HepG2 (cell line): Measurements from ENCODE around the gene MAN2B2. TPM values are rescaled to one million over a fixed set of nuclear protein-coding genes. Genes with fewer than 3 reads are reported as not detected.

Experiments used
- BHLHE40 ChIP-seq: IDR thresholded peaks from 2 replicates; pipeline ENCODE4 v1.6.1; 2011; ENCODE audit warnings: low read length, improper control_type of control experiment
- GTF3A ChIP-seq: sonication (generic); formaldehyde crosslinking; conservative IDR thresholded peaks from 2 replicates; pipeline ENCODE4 v1.4.0; 2020; ENCODE audit warnings: mild to moderate bottlenecking, missing genetic modification reagents
- MAF1 ChIP-seq: sonication (generic); formaldehyde crosslinking; IDR thresholded peaks from 2 replicates; pipeline ENCODE4 v1.5.0; 2020; ENCODE audit warnings: missing genetic modification reagents, borderline replicate concordance
- NFYB ChIP-seq: sonication (generic); formaldehyde crosslinking; IDR thresholded peaks from 2 replicates; pipeline ENCODE4 v1.4.0; 2020; ENCODE audit warnings: missing genetic modification reagents
- PRPF4 ChIP-seq: fragments of 200-400 bp; formaldehyde crosslinking; IDR thresholded peaks from 2 replicates; pipeline ENCODE4 v1.6.1; 2016; ENCODE audit warnings: low read length, low read depth; ENCODE audit not compliant: poor library complexity, severe bottlenecking
- RARA ChIP-seq: IDR thresholded peaks from 2 replicates; pipeline ENCODE4 v1.6.1; 2016; ENCODE audit warnings: missing genetic modification reagents, missing compliant biosample characterization
- STAT5B ChIP-seq: sonication (generic); formaldehyde crosslinking; IDR thresholded peaks from 2 replicates; pipeline ENCODE4 v1.4.0; 2020; ENCODE audit warnings: missing genetic modification reagents
- TEAD2 ChIP-seq: sonication (generic); formaldehyde crosslinking; IDR thresholded peaks from 2 replicates; pipeline ENCODE4 v1.9.0; 2021; ENCODE audit warnings: missing genetic modification reagents
- XBP1 ChIP-seq: sonication (generic); formaldehyde crosslinking; IDR thresholded peaks from 2 replicates; pipeline ENCODE4 v1.5.0; 2020; ENCODE audit warnings: missing genetic modification reagents
- ZMYM2 ChIP-seq: sonication (generic); formaldehyde crosslinking; IDR thresholded peaks from 2 replicates; pipeline ENCODE4 v1.8.0; 2022; ENCODE audit warnings: mild to moderate bottlenecking, missing genetic modification reagents
- ZNF230 ChIP-seq: sonication (generic); formaldehyde crosslinking; IDR thresholded peaks from 2 replicates; pipeline ENCODE4 v1.4.0; 2020; ENCODE audit warnings: mild to moderate bottlenecking, missing genetic modification reagents
- ZNF3 ChIP-seq: IDR thresholded peaks from 2 replicates; pipeline ENCODE4 v1.7.0; 2017; ENCODE audit warnings: inconsistent platforms
- ZNF484 ChIP-seq: sonication (generic); formaldehyde crosslinking; IDR thresholded peaks from 2 replicates; pipeline ENCODE4 v1.5.1; 2020; ENCODE audit warnings: mild to moderate bottlenecking, low read depth, missing genetic modification reagents, borderline replicate concordance
- ZNF564 ChIP-seq: sonication (generic); formaldehyde crosslinking; IDR thresholded peaks from 2 replicates; pipeline ENCODE4 v1.8.1; 2023; ENCODE audit warnings: mild to moderate bottlenecking, missing genetic modification reagents
- ZNF749 ChIP-seq: sonication (generic); formaldehyde crosslinking; IDR thresholded peaks from 2 replicates; pipeline ENCODE4 v1.8.0; 2022; ENCODE audit warnings: mild to moderate bottlenecking, missing genetic modification reagents, moderate library complexity, borderline replicate concordance
- polyA plus RNA-seq, 8 experiments: library from polyadenylated mRNA; depleted of rRNA in 3 of 8; stranded (reverse) in 7 of 8; unstranded in 1 of 8; fragments of >200 nt; fragmentation: Illumina TruSeq in 4 of 8; extraction: Trizol in 4 of 8; gene quantifications; 2 replicates each; pipeline versions ENCODE4 v1.2.1 to v1.2.3, GENCODE V29; 2011 to 2016; ENCODE audit warnings: low read depth in 4 of 8, missing spikeins in 1 of 8, mixed read lengths in 1 of 8; ENCODE audit not compliant: insufficient read depth in 1 of 8
- total RNA-seq, 5 experiments: library from RNA; depleted of rRNA; stranded (reverse); fragments of >200 nt; fragmentation: Illumina TruSeq; extraction: Trizol; gene quantifications; 2 replicates each; pipeline ENCODE4 v1.2.3, GENCODE V29; 2016; ENCODE audit warnings: low read depth in 1 of 5
- TF ChIP-seq, protein P1 (sequence below), 2 experiments: sonication (generic) in 1 of 2; formaldehyde crosslinking in 1 of 2; IDR thresholded peaks; 2 replicates each; pipeline versions ENCODE4 v1.4.0 to v1.6.1; 2016 to 2020; ENCODE audit warnings: borderline replicate concordance in 1 of 2, low read depth in 1 of 2, mild to moderate bottlenecking in 1 of 2, missing genetic modification reagents in 1 of 2
- TF ChIP-seq, protein P2 (sequence below): sonication (generic); formaldehyde crosslinking; IDR thresholded peaks from 2 replicates; pipeline ENCODE4 v1.5.0; 2020; ENCODE audit warnings: missing genetic modification reagents
- TF ChIP-seq, protein P3 (sequence below): sonication (generic); formaldehyde crosslinking; IDR thresholded peaks from 2 replicates; pipeline ENCODE4 v1.4.0; 2020; ENCODE audit warnings: mild to moderate bottlenecking, missing genetic modification reagents
- TF ChIP-seq, protein P4 (sequence below): sonication (generic); formaldehyde crosslinking; IDR thresholded peaks from 2 replicates; pipeline ENCODE4 v1.5.1; 2020; ENCODE audit warnings: missing genetic modification reagents, mild to moderate bottlenecking, borderline replicate concordance

The MAN2B2 gene
- total and polyA plus RNA-seq, 2 of the 13 experiments (the other 11 are each of a cell fraction or from before 2014, with no cell fraction given): 4.8 to 5.4 TPM

DNA sequence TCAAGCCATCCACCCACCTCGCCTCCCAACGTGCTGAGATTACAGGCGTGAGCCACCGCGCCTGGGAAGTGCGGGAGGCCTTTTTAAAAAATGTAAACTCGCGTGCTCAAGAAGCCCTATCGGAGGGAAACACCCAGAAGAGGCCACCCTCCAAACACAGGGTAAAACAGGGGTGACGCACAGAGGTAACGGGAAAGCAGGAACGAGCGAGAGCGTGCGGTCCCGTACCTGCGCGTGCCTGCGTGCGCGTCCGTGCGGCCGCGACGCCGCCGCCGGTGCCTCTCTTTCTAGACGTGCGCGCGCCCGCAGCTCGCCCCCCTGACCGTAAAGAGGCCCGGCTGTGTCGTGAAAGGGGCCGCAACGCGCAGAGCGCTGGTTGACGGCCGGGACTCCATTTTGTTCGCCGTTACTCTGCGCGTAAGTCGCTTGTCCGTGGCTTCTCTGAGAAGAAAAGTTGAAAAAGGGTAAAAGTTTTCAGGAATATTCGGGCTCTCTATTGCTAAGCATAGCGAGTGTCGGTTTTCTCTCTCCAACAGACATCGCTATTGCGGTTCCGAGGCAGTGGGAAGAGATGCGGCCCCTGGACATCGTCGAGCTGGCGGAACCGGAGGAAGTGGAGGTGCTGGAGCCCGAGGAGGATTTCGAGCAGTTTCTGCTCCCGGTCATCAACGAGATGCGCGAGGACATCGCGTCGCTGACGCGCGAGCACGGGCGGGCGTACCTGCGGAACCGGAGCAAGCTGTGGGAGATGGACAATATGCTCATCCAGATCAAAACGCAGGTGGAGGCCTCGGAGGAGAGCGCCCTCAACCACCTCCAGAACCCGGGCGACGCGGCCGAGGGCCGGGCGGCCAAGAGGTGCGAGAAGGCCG is 65.5 kb downstream of the MAN2B2 start, which contains the start of gene MRFAP1 (continued):
- TF ChIP-seq, protein P1, sequence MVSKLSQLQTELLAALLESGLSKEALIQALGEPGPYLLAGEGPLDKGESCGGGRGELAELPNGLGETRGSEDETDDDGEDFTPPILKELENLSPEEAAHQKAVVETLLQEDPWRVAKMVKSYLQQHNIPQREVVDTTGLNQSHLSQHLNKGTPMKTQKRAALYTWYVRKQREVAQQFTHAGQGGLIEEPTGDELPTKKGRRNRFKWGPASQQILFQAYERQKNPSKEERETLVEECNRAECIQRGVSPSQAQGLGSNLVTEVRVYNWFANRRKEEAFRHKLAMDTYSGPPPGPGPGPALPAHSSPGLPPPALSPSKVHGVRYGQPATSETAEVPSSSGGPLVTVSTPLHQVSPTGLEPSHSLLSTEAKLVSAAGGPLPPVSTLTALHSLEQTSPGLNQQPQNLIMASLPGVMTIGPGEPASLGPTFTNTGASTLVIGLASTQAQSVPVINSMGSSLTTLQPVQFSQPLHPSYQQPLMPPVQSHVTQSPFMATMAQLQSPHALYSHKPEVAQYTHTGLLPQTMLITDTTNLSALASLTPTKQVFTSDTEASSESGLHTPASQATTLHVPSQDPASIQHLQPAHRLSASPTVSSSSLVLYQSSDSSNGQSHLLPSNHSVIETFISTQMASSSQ (IDR thresholded peaks at IDR 0.05; ENCODE audit: low read depth): no peak
- TF ChIP-seq, protein P1 (CRISPR knock-in tag; IDR thresholded peaks at IDR 0.05; ENCODE audit: borderline replicate concordance): 0 out of 2 replicates have a peak, but pooled peaks have one; percentile 76
- TF ChIP-seq TEAD2 (CRISPR knock-in tag) (0 out of 2 replicates have a peak, but pooled peaks have one; percentile 36), BHLHE40 (peak; percentile 84), ZNF230 (CRISPR knock-in tag) (peak; percentile 75), NFYB (CRISPR knock-in tag) (peak; percentile 20; the same call in 1 of the 2 replicates), PRPF4 (no peak), ZMYM2 (CRISPR knock-in tag) (0 out of 2 replicates have a peak, but pooled peaks have one; percentile 9), ZNF3 (CRISPR knock-in tag) (no peak), ZNF484 (CRISPR knock-in tag) (no peak), STAT5B (CRISPR knock-in tag) (no peak), ZNF749 (0 out of 2 replicates have a peak, but pooled peaks have one; percentile 35), RARA (CRISPR knock-in tag) (peak; percentile 27; the same call in 1 of the 2 replicates), XBP1 (CRISPR knock-in tag) (no peak), ZNF564 (CRISPR knock-in tag) (0 out of 2 replicates have a peak, but pooled peaks have one; percentile 40), MAF1 (CRISPR knock-in tag) (no peak), GTF3A (CRISPR knock-in tag) (no peak)
- TF ChIP-seq, protein P2, sequence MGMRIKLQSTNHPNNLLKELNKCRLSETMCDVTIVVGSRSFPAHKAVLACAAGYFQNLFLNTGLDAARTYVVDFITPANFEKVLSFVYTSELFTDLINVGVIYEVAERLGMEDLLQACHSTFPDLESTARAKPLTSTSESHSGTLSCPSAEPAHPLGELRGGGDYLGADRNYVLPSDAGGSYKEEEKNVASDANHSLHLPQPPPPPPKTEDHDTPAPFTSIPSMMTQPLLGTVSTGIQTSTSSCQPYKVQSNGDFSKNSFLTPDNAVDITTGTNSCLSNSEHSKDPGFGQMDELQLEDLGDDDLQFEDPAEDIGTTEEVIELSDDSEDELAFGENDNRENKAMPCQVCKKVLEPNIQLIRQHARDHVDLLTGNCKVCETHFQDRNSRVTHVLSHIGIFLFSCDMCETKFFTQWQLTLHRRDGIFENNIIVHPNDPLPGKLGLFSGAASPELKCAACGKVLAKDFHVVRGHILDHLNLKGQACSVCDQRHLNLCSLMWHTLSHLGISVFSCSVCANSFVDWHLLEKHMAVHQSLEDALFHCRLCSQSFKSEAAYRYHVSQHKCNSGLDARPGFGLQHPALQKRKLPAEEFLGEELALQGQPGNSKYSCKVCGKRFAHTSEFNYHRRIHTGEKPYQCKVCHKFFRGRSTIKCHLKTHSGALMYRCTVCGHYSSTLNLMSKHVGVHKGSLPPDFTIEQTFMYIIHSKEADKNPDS (CRISPR knock-in tag): no peak; the same call in 1 of the 2 replicates
- TF ChIP-seq, protein P3, sequence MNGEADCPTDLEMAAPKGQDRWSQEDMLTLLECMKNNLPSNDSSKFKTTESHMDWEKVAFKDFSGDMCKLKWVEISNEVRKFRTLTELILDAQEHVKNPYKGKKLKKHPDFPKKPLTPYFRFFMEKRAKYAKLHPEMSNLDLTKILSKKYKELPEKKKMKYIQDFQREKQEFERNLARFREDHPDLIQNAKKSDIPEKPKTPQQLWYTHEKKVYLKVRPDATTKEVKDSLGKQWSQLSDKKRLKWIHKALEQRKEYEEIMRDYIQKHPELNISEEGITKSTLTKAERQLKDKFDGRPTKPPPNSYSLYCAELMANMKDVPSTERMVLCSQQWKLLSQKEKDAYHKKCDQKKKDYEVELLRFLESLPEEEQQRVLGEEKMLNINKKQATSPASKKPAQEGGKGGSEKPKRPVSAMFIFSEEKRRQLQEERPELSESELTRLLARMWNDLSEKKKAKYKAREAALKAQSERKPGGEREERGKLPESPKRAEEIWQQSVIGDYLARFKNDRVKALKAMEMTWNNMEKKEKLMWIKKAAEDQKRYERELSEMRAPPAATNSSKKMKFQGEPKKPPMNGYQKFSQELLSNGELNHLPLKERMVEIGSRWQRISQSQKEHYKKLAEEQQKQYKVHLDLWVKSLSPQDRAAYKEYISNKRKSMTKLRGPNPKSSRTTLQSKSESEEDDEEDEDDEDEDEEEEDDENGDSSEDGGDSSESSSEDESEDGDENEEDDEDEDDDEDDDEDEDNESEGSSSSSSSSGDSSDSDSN (CRISPR knock-in tag): peak; percentile 83
- TF ChIP-seq, protein P4, sequence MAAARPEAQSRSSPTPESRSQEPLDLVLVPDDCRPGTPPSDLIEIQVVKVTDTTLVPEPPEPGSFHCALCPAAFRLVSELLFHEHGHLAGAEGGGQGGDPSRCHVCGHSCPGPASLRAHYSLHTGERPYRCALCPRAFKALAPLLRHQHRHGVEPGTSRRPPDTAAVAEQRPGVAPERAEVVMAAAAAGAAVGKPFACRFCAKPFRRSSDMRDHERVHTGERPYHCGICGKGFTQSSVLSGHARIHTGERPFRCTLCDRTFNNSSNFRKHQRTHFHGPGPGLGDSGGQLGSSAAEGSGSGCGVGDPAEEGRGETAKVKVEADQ (CRISPR knock-in tag): no peak
